Right atrium auricular region (tissue), 2 donors: ENCODE data around the gene ZIC2. TPM values are rescaled to one million over a fixed set of nuclear protein-coding genes. Genes with fewer than 3 reads are reported as not detected.

Source experiments
- DNase-seq: peaks from one replicate; pipeline ENCODE4 v3.0.0-alpha.2; 2019; ENCODE audit warnings: low spot score
- H3K27ac ChIP-seq, 2 donors: fragments of 200-600 bp; sonication (generic); 1 replicate in 1 of 2; 2 replicates in 1 of 2; pipeline ENCODE4 v1.5.1; 2016 to 2019
- H3K27me3 ChIP-seq, 2 donors: fragments of 200-600 bp; sonication (generic); one replicate each; pipeline versions ENCODE4 v1.5.1 to v1.6.0; 2017 to 2019
- H3K36me3 ChIP-seq: fragments of 200-600 bp; sonication (generic); one replicate; pipeline ENCODE4 v1.5.1; 2016
- H3K4me1 ChIP-seq, 2 donors: fragments of 200-600 bp; sonication (generic); one replicate each; pipeline versions ENCODE4 v1.5.1 to v1.6.0; 2017 to 2019
- H3K4me3 ChIP-seq, 2 donors: fragments of 200-600 bp; sonication (generic); 1 replicate in 1 of 2; 2 replicates in 1 of 2; pipeline ENCODE4 v1.5.1; 2017 to 2019; ENCODE audit warnings: mild to moderate bottlenecking in 1 of 2, moderate library complexity in 1 of 2
- H3K9me3 ChIP-seq, 2 donors: fragments of 200-600 bp; sonication (generic); one replicate each; pipeline ENCODE4 v1.5.1; 2019
- CTCF ChIP-seq, 2 donors: fragments of 200-600 bp; sonication (generic); IDR thresholded peaks; one replicate each; pipeline ENCODE4 v1.5.1; 2019; ENCODE audit warnings: antibody characterized with exemption in 2 of 2
- total RNA-seq, 2 donors: library from RNA; depleted of rRNA; stranded (reverse); fragments of >200 nt; gene quantifications; one replicate each; pipeline ENCODE4 v1.1.0, GENCODE V29; 2016

ZIC2 gene
- total RNA-seq, 2 donors from 2014 or later = 0.08 TPM; not detected in 1

- Histone ChIP-seq H3K4me3 (peak overlapping the region in 1 of 2 donors; percentile 30), H3K27me3 (peaks cover 72 to 79% of the 10 kb centered on the region in 2 donors), H3K27ac (no peak overlapping the region), H3K9me3 (peaks cover 0 to 5% of the 10 kb centered on the region in 2 donors), H3K36me3 (no peaks in the 10 kb centered on the region), H3K4me1 (peaks cover 0 to 37% of the 10 kb centered on the region in 2 donors)
- DNase-seq = peak; percentile 7
- TF ChIP-seq CTCF (IDR thresholded peaks at IDR 0.05) = no peak
Measured at GRCh38 chr13:99970651-99971575, 10.7 kb upstream of the ZIC2 start.

GRCh38 chr13:99971576-99972189 is 9.9 kb upstream of the ZIC2 start, which contains the start of gene ZIC5:
ZIC5 (minus strand) TSS chr13:99971767; CDS start chr13:99971603, 164 bp downstream.
- H3K36me3 ChIP-seq = no peaks in the 10 kb centered on the region
- TF ChIP-seq CTCF (IDR thresholded peaks at IDR 0.05) = no peak
- H3K4me3 ChIP-seq = peak within 1 kb of the TSS in 1 of 2 donors; percentile 30
- no peak for DNase-seq
- H3K9me3 ChIP-seq = peaks cover 0 to 5% of the 10 kb centered on the region in 2 donors
- peaks cover 69 to 80% of the 10 kb centered on the region in 2 donors for H3K27me3 ChIP-seq
- H3K27ac ChIP-seq = no peak within 1 kb of the TSS
- peaks cover 0 to 37% of the 10 kb centered on the region in 2 donors for H3K4me1 ChIP-seq

GRCh38 chr13:99972190-99972731 is 9.3 kb upstream of the ZIC2 start:
- H3K27ac ChIP-seq = no peak overlapping the region
- H3K27me3 ChIP-seq = peaks cover 69 to 84% of the 10 kb centered on the region in 2 donors
- peaks cover 0 to 5% of the 10 kb centered on the region in 2 donors for H3K9me3 ChIP-seq
- no peak for TF ChIP-seq CTCF (IDR thresholded peaks at IDR 0.05)
- H3K4me1 ChIP-seq = peaks cover 0 to 37% of the 10 kb centered on the region in 2 donors
- H3K36me3 ChIP-seq = no peaks in the 10 kb centered on the region
- H3K4me3 ChIP-seq = no peak overlapping the region
- peak; percentile 43 for DNase-seq

GRCh38 chr13:99973163-99973807 is 8.3 kb upstream of the ZIC2 start:
- H3K27ac ChIP-seq = no peak overlapping the region
- H3K27me3 ChIP-seq = peaks cover 67 to 87% of the 10 kb centered on the region in 2 donors
- TF ChIP-seq CTCF (IDR thresholded peaks at IDR 0.05) = no peak
- no peaks in the 10 kb centered on the region for H3K36me3 ChIP-seq
- H3K4me1 ChIP-seq = peaks cover 0 to 31% of the 10 kb centered on the region in 2 donors
- H3K9me3 ChIP-seq = peaks cover 0 to 5% of the 10 kb centered on the region in 2 donors
- DNase-seq = no peak
- no peak overlapping the region for H3K4me3 ChIP-seq

GRCh38 chr13:99973808-99974185 is 7.8 kb upstream of the ZIC2 start:
- H3K27me3 ChIP-seq = peaks cover 70 to 87% of the 10 kb centered on the region in 2 donors

More at GRCh38 chr13:99973808-99974185, 7.8 kb upstream of the ZIC2 start:
- no peak for DNase-seq
- H3K9me3 ChIP-seq = peaks cover 0 to 5% of the 10 kb centered on the region in 2 donors
- H3K4me3 ChIP-seq = no peak overlapping the region
- TF ChIP-seq CTCF (IDR thresholded peaks at IDR 0.05) = no peak
- H3K27ac ChIP-seq = no peak overlapping the region
- no peaks in the 10 kb centered on the region for H3K36me3 ChIP-seq
- peaks cover 0 to 26% of the 10 kb centered on the region in 2 donors for H3K4me1 ChIP-seq
